Measurements from ENCODE around the gene CASK. TPM values are rescaled to one million over a fixed set of nuclear protein-coding genes. Genes with fewer than 3 reads are reported as not detected.

Gene CASK
- polyA plus RNA-seq (ENCODE audit: insufficient read length in 4 of 4), result 10 to 100 TPM; 43.6 to 52.7 (median 50.0) TPM

DNA sequence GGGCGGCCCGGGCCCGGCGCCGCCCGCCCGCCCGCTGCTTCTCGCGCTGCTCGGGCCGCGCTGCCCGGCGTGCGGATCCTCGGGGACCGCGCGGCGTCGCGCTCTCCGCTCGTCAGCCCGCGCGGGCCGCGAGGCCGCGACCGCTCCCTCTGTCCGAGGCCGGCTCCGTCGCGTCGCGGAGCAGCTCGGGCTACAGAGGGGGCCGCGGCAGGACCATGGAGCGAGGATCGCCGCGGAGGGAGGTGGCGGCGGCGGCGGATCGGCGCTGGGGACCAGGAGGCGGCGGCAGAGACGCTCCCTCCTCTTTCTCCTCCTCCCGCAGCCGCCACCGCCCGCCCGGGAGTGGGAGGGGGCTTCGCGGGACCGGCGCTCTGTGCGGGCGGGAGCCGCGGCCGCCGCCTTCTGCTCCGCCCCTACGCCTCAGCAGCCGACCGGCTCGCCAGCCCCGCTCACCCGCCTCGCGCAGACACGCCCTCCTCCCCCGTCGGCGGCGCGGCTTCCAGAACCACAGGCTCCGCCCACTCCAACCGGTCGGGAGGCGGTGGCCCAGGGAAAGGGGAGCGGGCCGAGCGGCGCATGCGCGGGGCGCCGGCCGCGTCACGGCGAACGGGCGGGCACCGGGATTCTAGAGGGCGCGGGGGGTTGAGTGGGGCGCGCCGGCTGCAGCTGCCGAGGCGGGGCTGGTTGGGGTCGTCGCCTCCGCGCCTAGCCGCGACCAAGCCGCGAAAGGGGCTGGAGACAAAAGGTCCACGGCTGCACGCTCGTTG is at the start of gene CASK:
CASK (minus strand) TSS at position 344 of the 767 bp plus-strand sequence. CDS start 566 bp downstream, outside the sequence.
- peak; percentile 75 to 84 (median 82) for DNase-seq (ENCODE audit: low read depth in 4 of 4, low spot score in 3 of 4)

DNA sequence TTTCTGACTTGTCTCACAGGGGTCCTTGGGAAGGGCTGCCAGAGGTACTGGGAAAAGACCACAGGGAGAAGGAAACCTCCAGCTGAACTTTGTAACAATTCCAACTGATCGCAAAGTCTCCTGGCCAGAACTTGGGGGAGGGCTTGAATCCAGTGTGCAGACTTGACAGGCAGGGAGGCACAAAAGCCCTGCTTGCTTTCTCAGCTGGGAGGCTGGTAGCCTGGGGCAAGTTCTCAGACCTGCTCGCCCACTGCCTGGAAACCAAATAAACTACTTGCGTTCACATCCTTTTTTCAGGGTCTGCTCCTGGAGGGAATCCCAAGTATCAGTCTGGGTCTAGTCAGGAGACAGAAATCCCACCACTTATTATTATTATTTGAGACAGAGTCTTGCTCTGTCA is 48.0 kb upstream of the CASK start:
- DNase-seq (ENCODE audit: low read depth in 4 of 4, low spot score in 3 of 4), result no peak

DNA sequence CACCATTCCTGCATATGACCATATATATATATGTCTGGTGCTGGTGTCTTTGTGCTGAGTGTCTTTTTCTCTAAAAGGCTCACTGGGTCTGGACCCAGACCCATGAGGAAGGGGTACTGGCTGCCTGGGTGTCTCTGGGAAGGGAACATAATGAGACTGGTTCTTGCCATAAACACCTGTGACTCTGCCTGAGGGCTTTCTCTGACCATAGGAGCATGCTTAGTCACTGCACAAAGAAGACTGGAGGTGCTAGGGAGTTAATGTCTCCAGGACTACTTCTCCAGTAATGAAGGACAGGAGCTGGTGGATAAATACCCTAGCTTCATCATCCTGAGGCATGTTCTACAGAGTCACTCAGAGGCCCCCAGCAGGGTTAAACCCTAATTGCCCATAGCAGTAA is 47.1 kb upstream of the CASK start:
- no peak for DNase-seq (ENCODE audit: low read depth in 4 of 4, low spot score in 3 of 4)

GRCh38 chrX:41963348-41963747 is 40.0 kb upstream of the CASK start:
- DNase-seq (ENCODE audit: low read depth in 4 of 4, low spot score in 3 of 4), result no peak

- no peak for DNase-seq (ENCODE audit: low read depth in 4 of 4, low spot score in 3 of 4)
These were observed 36.8 kb upstream of the CASK start for GRCh38 chrX:41960142-41960541.

DNA sequence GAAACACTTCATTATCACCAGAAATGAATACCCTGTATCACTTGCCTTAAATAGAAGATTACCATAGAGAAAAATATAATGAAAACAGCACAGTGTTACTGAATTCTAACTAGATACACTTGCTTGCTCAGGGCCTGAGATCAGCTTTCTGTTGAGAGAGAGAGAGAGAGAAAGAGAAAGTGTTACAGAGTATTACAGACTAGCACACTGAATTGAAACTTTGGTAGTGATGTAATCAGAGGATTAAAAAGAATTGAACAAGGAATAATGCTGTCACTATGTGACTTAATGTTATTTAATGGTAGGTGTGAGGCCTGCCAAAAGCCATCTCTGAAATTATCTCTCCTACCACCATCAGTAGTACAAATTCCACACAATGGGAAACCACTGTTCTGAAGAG is 35.5 kb upstream of the CASK start:
- DNase-seq (ENCODE audit: low read depth in 4 of 4, low spot score in 3 of 4), result no peak

DNA sequence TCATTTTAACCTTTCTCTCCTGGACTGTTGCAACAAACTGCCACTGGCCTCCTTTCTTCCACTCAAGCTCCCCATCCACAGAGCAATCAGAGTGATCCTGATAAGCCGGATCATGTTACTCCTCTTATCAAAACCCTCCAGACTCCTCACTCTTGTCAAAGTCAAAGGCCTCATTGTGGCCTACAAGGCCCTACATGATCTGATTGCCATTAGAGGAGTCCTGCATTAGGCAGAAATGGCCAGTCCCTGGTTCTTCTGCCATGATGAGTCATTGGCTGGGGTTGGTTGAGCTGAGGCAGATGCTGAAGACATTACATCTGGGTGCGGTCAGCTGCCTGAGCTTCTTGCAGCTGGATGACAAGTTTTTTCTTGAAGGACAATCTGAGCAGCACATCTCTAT is 32.7 kb upstream of the CASK start:
- DNase-seq (ENCODE audit: low read depth in 4 of 4, low spot score in 3 of 4), result no peak

DNA sequence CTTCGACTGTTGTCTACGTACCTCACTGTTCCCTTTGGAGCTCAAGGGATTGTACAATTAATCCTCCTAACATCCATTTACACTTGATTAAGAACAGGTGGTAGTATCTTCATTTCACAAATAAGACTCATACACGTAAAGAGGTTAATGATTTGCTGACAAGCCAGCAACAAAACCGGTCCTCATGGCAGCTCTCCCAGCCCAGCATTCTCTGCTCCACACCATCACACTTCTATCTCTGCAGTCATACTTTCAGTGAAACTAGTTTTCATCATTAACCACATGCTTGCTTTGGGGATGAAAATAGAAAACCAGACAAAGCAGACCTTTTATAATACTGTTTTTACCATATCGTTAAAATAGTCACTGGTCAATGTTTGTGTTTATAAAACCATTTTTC is 28.7 kb upstream of the CASK start:
- no peak for DNase-seq (ENCODE audit: low read depth in 4 of 4, low spot score in 3 of 4)

GRCh38 chrX:41946989-41947612 is 23.7 kb upstream of the CASK start:
- DNase-seq (ENCODE audit: low read depth in 4 of 4, low spot score in 3 of 4), result no peak

GRCh38 chrX:41946235-41946634 is 22.9 kb upstream of the CASK start:
- DNase-seq (ENCODE audit: low read depth in 4 of 4, low spot score in 3 of 4), result no peak

GRCh38 chrX:41935832-41936231 is 12.5 kb upstream of the CASK start:
- no peak for DNase-seq (ENCODE audit: low read depth in 4 of 4, low spot score in 3 of 4)

DNA sequence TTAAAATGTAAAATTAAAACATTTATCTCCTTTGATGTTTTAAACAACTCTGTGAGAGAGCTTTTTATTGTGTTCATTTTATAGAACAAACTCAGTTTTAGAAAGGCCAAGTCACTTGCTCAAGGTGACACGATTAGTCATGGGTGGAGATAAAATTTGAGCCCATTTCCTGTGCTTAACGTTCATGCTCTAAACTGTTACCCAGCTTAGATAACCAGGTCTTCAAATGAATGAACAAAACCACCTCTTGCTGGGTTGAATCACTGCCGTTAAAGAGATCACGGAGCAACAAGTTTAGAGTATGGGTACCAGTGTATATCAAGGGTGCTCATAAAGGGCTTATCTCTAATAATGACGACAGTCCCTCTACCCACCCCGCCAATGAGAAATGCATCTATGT is 10.2 kb upstream of the CASK start:
- no peak for DNase-seq (ENCODE audit: low read depth in 4 of 4, low spot score in 3 of 4)

DNA sequence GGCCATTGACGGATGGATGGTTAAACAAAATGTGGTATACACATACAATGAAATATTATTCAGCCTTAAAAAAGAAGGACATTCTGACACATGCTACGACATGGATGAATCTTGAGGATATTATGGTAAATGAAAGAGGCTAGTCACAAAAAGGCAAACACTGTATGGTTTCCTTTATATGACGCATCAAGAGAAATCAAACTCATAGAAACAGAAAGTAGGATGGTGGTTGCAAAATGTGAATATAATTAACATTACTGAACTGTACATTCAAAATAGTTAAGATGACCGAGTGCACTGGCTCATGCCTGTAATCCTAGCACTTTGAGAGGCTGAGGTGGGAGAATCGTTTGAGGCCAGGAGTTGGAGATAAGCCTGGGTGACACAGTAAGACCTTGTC is 9.5 kb upstream of the CASK start:
- DNase-seq (ENCODE audit: low read depth in 4 of 4, low spot score in 3 of 4), result no peak

DNA sequence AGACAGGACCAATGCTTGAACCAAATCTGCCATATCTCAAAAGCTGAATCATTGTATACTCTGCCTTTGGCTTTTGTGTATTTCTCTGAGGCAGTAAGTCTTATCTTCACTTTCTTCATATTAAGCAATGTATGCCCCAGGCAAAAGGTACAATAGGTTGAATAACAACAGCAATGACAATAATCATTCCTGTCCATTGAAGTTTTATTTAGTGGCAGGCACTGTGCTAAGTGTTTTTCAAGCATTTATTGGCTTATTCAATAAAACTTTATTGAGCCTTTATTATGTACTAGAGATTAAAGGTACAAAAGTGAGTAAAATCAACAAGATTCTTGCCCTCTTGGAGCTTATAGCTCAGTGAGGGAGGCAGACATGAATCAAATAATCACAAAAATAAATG is 8.2 kb upstream of the CASK start:
- DNase-seq (ENCODE audit: low read depth in 4 of 4, low spot score in 3 of 4), result no peak

- DNase-seq (ENCODE audit: low read depth in 4 of 4, low spot score in 3 of 4), result no peak
These were observed 777 bp upstream of the CASK start for GRCh38 chrX:41923978-41924683.

- no peak for DNase-seq (ENCODE audit: low read depth in 4 of 4, low spot score in 3 of 4)
These were observed 763 bp downstream of the CASK start for GRCh38 chrX:41922431-41923151.

- no peak for DNase-seq (ENCODE audit: low read depth in 4 of 4, low spot score in 3 of 4)
These were observed 1.6 kb downstream of the CASK start for GRCh38 chrX:41921492-41922430.

- no peak for DNase-seq (ENCODE audit: low read depth in 4 of 4, low spot score in 3 of 4)
These were observed 3.5 kb downstream of the CASK start for GRCh38 chrX:41919870-41920269.

DNA sequence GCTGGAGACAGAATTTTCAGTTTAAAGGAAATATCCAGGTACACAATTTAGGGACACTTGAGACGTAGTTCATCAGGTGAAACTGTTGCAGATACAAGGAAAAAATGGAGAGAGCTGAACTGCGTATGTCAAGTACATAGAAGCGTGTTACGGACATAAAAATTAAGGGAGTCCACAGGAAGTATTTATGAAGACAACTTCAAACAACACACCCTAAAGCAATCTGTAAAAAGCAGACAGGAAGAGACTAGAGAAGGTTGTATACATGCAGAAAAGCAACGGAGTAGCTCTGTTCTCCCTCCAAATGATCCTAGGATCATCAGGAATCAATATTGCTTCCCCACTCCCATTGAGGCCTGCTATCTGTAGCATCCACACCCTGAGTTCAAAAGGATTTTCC is 5.8 kb downstream of the CASK start:
- no peak for DNase-seq (ENCODE audit: low read depth in 4 of 4, low spot score in 3 of 4)

DNA sequence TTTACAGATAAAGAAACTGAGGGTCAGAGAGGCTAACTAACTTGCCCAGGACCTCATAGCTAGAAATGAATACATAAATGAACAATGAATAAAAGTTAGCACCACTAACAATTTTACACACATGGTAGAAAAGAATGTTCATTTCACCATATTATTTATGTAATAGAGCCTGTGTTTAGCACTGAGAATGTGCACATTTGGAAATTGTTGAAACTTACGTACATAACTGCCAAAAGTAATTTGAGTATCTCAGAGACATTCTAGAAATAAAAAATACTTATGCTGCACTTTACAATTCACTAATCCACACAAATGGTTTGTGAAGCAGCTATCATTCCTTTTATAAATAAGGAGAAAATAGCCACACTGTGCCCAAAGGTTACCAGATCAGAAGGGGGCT is 9.9 kb downstream of the CASK start:
- DNase-seq (ENCODE audit: low read depth in 4 of 4, low spot score in 3 of 4), result no peak
